Coronary artery (tissue), 2 donors: ENCODE data around the gene SBSN.

Experiments
- DNase-seq: peaks from one replicate; pipeline ENCODE4 v3.0.0-alpha.2; 2017; ENCODE audit warnings: low spot score
- H3K27ac ChIP-seq, 2 donors: fragments of 200-600 bp; sonication (generic); one replicate each; pipeline ENCODE4 v1.5.1; 2016 to 2019
- H3K4me3 ChIP-seq: fragments of 200-600 bp; sonication (generic); 2 replicates; pipeline ENCODE4 v1.5.1; 2016; ENCODE audit warnings: mild to moderate bottlenecking, moderate library complexity
- CTCF ChIP-seq: fragments of 200-600 bp; sonication (generic); IDR thresholded peaks from one replicate; pipeline ENCODE4 v1.5.1; 2019; ENCODE audit warnings: antibody characterized with exemption

SBSN gene

GRCh38 chr19:35558400-35559280, 30.5 kb upstream of the SBSN start:
- no peak overlapping the region for H3K27ac ChIP-seq
- no peak for DNase-seq
- no peak for TF ChIP-seq CTCF
- H3K4me3 ChIP-seq, result peak overlapping the region; percentile 64

- H3K4me3 ChIP-seq, result peak overlapping the region; percentile 64
- no peak for DNase-seq
These were observed 29.7 kb upstream of the SBSN start for GRCh38 chr19:35557539-35558399.

GRCh38 chr19:35556846-35557538, 28.9 kb upstream of the SBSN start:
- DNase-seq, result no peak
- no peak for TF ChIP-seq CTCF
- peak overlapping the region; percentile 64 for H3K4me3 ChIP-seq
- H3K27ac ChIP-seq, result no peak overlapping the region

More at GRCh38 chr19:35557539-35558399, 29.7 kb upstream of the SBSN start:
- no peak overlapping the region for H3K27ac ChIP-seq
- TF ChIP-seq CTCF, result no peak

- no peak overlapping the region for H3K27ac ChIP-seq
- no peak for DNase-seq
- no peak overlapping the region for H3K4me3 ChIP-seq
- no peak for TF ChIP-seq CTCF
These were observed 28.0 kb upstream of the SBSN start for GRCh38 chr19:35556025-35556590.

- TF ChIP-seq CTCF, result no peak
These were observed 27.3 kb upstream of the SBSN start for GRCh38 chr19:35555301-35556005.

GRCh38 chr19:35554076-35554475, 26.0 kb upstream of the SBSN start:
- no peak for TF ChIP-seq CTCF
- no peak for DNase-seq
- H3K4me3 ChIP-seq, result no peak overlapping the region

More at GRCh38 chr19:35555301-35556005, 27.3 kb upstream of the SBSN start:
- no peak for DNase-seq
- no peak overlapping the region for H3K27ac ChIP-seq
- no peak overlapping the region for H3K4me3 ChIP-seq

More at GRCh38 chr19:35554076-35554475, 26.0 kb upstream of the SBSN start:
- no peak overlapping the region for H3K27ac ChIP-seq
